Panc1 (cell line): ENCODE results near the gene DDX10. TPM values are rescaled to one million over a fixed set of nuclear protein-coding genes. Genes with fewer than 3 reads are reported as not detected.

Experiments used
- ATAC-seq: fragments of 200-7000 bp; cut with Tn5 transposase; 2 replicates; pipeline ENCODE4 v1.9.1; 2020; ENCODE audit warnings: mild to moderate bottlenecking, moderate library complexity
- BruUV-seq: library from RNA; stranded (reverse); fragments of 400-500 nt; replicated peaks from 2 replicates; lab custom pipeline; 2021; lab: Mats Ljungman, UMichigan
- CTCF ChIA-PET: fragments of 300-600 bp; sonication (Branson Sonifier 250); formaldehyde crosslinking; loops from one replicate; lab custom pipeline; 2022; ENCODE audit warnings: antibody characterized with exemption; lab: Charles Lee
- POLR2A ChIA-PET: fragments of 300-600 bp; sonication (Branson Sonifier 250); formaldehyde crosslinking; loops from one replicate; lab custom pipeline; 2022; ENCODE audit warnings: antibody characterized with exemption; lab: Charles Lee
- DNase-seq: peaks from one replicate; pipeline ENCODE4 v3.0.0-alpha.2; 2010; ENCODE audit warnings: low read depth, low spot score
- H3K27ac ChIP-seq: 2 replicates; pipeline ENCODE4 v1.5.1; 2011; ENCODE audit warnings: mild to moderate bottlenecking, low read length, inconsistent platforms
- H3K27me3 ChIP-seq: fragments of 200-500 bp; sonication (Bioruptor generic); 2 replicates; pipeline ENCODE4 v1.6.0; 2014; ENCODE audit warnings: low read length, inconsistent platforms; ENCODE audit not compliant: control insufficient read depth, insufficient read depth
- H3K36me3 ChIP-seq: fragments of 200-500 bp; sonication (Bioruptor generic); 2 replicates; pipeline ENCODE4 v1.5.1; 2014; ENCODE audit warnings: inconsistent platforms, mild to moderate bottlenecking, low read length, moderate library complexity; ENCODE audit not compliant: control insufficient read depth, insufficient read depth
- H3K4me1 ChIP-seq: 2 replicates; pipeline ENCODE4 v1.5.1; 2011; ENCODE audit warnings: inconsistent platforms, mild to moderate bottlenecking, low read length, moderate library complexity; ENCODE audit not compliant: control insufficient read depth, insufficient read depth
- H3K4me3 ChIP-seq, 2 experiments: 2 replicates each; pipeline ENCODE4 v1.5.1; 2011 to 2012; ENCODE audit warnings: low read depth in 2 of 2, low read length in 2 of 2, mild to moderate bottlenecking in 2 of 2, inconsistent platforms in 1 of 2, moderate library complexity in 1 of 2
- H3K9me3 ChIP-seq: fragments of 200-500 bp; sonication (Bioruptor generic); 2 replicates; pipeline ENCODE4 v1.5.1; 2014; ENCODE audit warnings: low read depth, mild to moderate bottlenecking, inconsistent platforms, low read length, moderate library complexity; ENCODE audit not compliant: control insufficient read depth, insufficient read depth
- CTCF ChIP-seq: fragments of 450-650 bp; IDR thresholded peaks from 2 replicates; pipeline ENCODE4 v1.5.1; 2017; ENCODE audit warnings: mild to moderate bottlenecking
- POLR2AphosphoS5 ChIP-seq: IDR thresholded peaks from 2 replicates; pipeline ENCODE4 v1.6.1; 2012; ENCODE audit warnings: mild to moderate bottlenecking, low read depth, low read length, moderate library complexity
- REST ChIP-seq, 2 experiments: IDR thresholded peaks; 2 replicates each; pipeline ENCODE4 v1.6.1; 2011 to 2012; ENCODE audit warnings: low read depth in 2 of 2, control low read depth in 1 of 2, low read length in 1 of 2, mild to moderate bottlenecking in 1 of 2, moderate library complexity in 1 of 2; ENCODE audit not compliant: insufficient read depth in 1 of 2
- SIN3A ChIP-seq: IDR thresholded peaks from 2 replicates; pipeline ENCODE4 v1.6.1; 2012; ENCODE audit warnings: low read depth, mild to moderate bottlenecking, low read length, moderate library complexity, borderline replicate concordance; ENCODE audit not compliant: insufficient read depth
- TCF7L2 ChIP-seq: IDR thresholded peaks from 2 replicates; pipeline ENCODE4 v1.6.1; 2011; ENCODE audit warnings: mild to moderate bottlenecking, low read depth, low read length, inconsistent platforms
- in situ Hi-C: cut with HindIII; loops from 2 replicates; pipeline ENCODE4 v1.10.0; 2016; ENCODE audit warnings: low sequenced_read_pairs, low pct_unique_long_range_greater_than_20kb
- intact Hi-C: fragments of 100-400 bp; cut with micrococcal nuclease; formaldehyde crosslinking; loops from one replicate; pipeline ENCODE4 v1.10.0; 2022; ENCODE audit not compliant: unreplicated experiment
- total RNA-seq: library from RNA; stranded (reverse); gene quantifications from one replicate; pipeline ENCODE4 v1.2.1, GENCODE V29; 2021; ENCODE audit not compliant: unreplicated experiment

Gene DDX10
- total RNA-seq, 1 experiment from 2014 or later = 48.8 TPM

GRCh38 chr11:108882211-108882831 is 217.5 kb downstream of the DDX10 start:
- no TSS peak for BruUV-seq
- Histone ChIP-seq H3K36me3 (no peaks in the 10 kb centered on the region), H3K9me3 (no peaks in the 10 kb centered on the region), H3K27ac (no peak overlapping the region), H3K27me3 (no peaks in the 10 kb centered on the region), H3K4me3 (no peak overlapping the region), H3K4me1 (peaks cover 6% of the 10 kb centered on the region; the same call in 1 of the 2 replicates)
- in situ Hi-C loops (no loop called here), intact Hi-C loops (no loop called here)
- CTCF ChIA-PET = no interaction called here
- POLR2A ChIA-PET = no interaction called here
- no peak for DNase-seq
- no peak for ATAC-seq
- TF ChIP-seq CTCF = no peak
- TF ChIP-seq SIN3A = no peak
- no peak for TF ChIP-seq POLR2AphosphoS5
- no peak for TF ChIP-seq TCF7L2
- TF ChIP-seq REST (IDR thresholded peaks at IDR 0.05; ENCODE audit: insufficient read depth in 1 of 2, low read depth in 2 of 2, low read length in 1 of 2) = no peak

- DNase-seq (no peak), ATAC-seq (no peak)
- Histone ChIP-seq H3K27ac (no peak overlapping the region), H3K4me3 (no peak overlapping the region), H3K9me3 (no peaks in the 10 kb centered on the region), H3K36me3 (no peaks in the 10 kb centered on the region), H3K27me3 (no peaks in the 10 kb centered on the region), H3K4me1 (peaks cover 6% of the 10 kb centered on the region; the same call in 1 of the 2 replicates)
- TF ChIP-seq CTCF (no peak), SIN3A (no peak), REST (IDR thresholded peaks at IDR 0.05; ENCODE audit: insufficient read depth in 1 of 2, low read depth in 2 of 2, low read length in 1 of 2) (no peak), POLR2AphosphoS5 (no peak), TCF7L2 (no peak)
- BruUV-seq = no TSS peak
- in situ Hi-C loops = no loop called here
- ChIA-PET CTCF (no interaction called here), POLR2A (interaction anchor here (0.6 kb wide), 1 partner anchor 49 kb away, joined by 7 read pairs; no protein-coding TSS in a partner anchor)
- intact Hi-C loops = no loop called here
These were observed 221.3 kb downstream of the DDX10 start for GRCh38 chr11:108886005-108886659.
